ENCODE measurements around the gene SUCNR1. TPM values are rescaled to one million over a fixed set of nuclear protein-coding genes. Genes with fewer than 3 reads are reported as not detected.
A peak's percentile ranks its signal among the peaks of the same experiment; 100 is the strongest.
"Not testable (repeated sequence)": the region's sequence is repeated elsewhere in the genome, so short reads cannot be mapped to it uniquely, and the experiment has no call there.

SUCNR1 gene
- total RNA-seq: not detected in 2 replicates

- no peak for DNase-seq (ENCODE audit: low read depth in 2 of 2)
Measured at GRCh38 chr3:151873398-151873797, at the start of gene SUCNR1. TSS of gene SUCNR1 (plus strand) at chr3:151873643. CDS start at chr3:151879893, 6,250 bp downstream.

- no peak for DNase-seq (ENCODE audit: low read depth in 2 of 2)
Measured at GRCh38 chr3:151827816-151828215, 45.6 kb upstream of the SUCNR1 start.

- DNase-seq (ENCODE audit: low read depth in 2 of 2): peak; percentile 3 to 60
Measured at GRCh38 chr3:151835751-151836525, 37.5 kb upstream of the SUCNR1 start.

GRCh38 chr3:151837057-151837456 lies 36.4 kb upstream of the SUCNR1 start:
- peak in 1 of 2 donors; percentile 73 for DNase-seq (ENCODE audit: low read depth in 2 of 2)

- DNase-seq (ENCODE audit: low read depth in 2 of 2): peak; percentile 89 to 90
Measured at GRCh38 chr3:151838574-151839312, 34.7 kb upstream of the SUCNR1 start.

- no peak for DNase-seq (ENCODE audit: low read depth in 2 of 2)
Measured at GRCh38 chr3:151839313-151839631, 34.2 kb upstream of the SUCNR1 start.

GRCh38 chr3:151841801-151842200 lies 31.6 kb upstream of the SUCNR1 start:
- peak in 1 of 2 donors; percentile 22 for DNase-seq (ENCODE audit: low read depth in 2 of 2)

GRCh38 chr3:151843275-151843674 lies 30.2 kb upstream of the SUCNR1 start:
- DNase-seq (ENCODE audit: low read depth in 2 of 2): peak in 1 of 2 donors; percentile 37

GRCh38 chr3:151845306-151845905 lies 28.0 kb upstream of the SUCNR1 start:
- no peak for DNase-seq (ENCODE audit: low read depth in 2 of 2)

- DNase-seq (ENCODE audit: low read depth in 2 of 2): not testable (repeated sequence)
Measured at GRCh38 chr3:151850065-151850464, 23.4 kb upstream of the SUCNR1 start.

- DNase-seq (ENCODE audit: low read depth in 2 of 2): no peak
Measured at GRCh38 chr3:151852074-151852811, 21.2 kb upstream of the SUCNR1 start.

- no peak for DNase-seq (ENCODE audit: low read depth in 2 of 2)
Measured at GRCh38 chr3:151856118-151856517, 17.3 kb upstream of the SUCNR1 start.

GRCh38 chr3:151856641-151857040 lies 16.8 kb upstream of the SUCNR1 start:
- no peak for DNase-seq (ENCODE audit: low read depth in 2 of 2)

- no peak for DNase-seq (ENCODE audit: low read depth in 2 of 2)
Measured at GRCh38 chr3:151859233-151859673, 14.2 kb upstream of the SUCNR1 start.

GRCh38 chr3:151859905-151860304 lies 13.5 kb upstream of the SUCNR1 start:
- no peak for DNase-seq (ENCODE audit: low read depth in 2 of 2)

- DNase-seq (ENCODE audit: low read depth in 2 of 2): no peak
Measured at GRCh38 chr3:151863611-151864010, 9.8 kb upstream of the SUCNR1 start.

- peak in 1 of 2 donors; percentile 81 for DNase-seq (ENCODE audit: low read depth in 2 of 2)
Measured at GRCh38 chr3:151864423-151865101, 8.9 kb upstream of the SUCNR1 start.

- peak in 1 of 2 donors; percentile 24 for DNase-seq (ENCODE audit: low read depth in 2 of 2)
Measured at GRCh38 chr3:151866711-151867410, 6.6 kb upstream of the SUCNR1 start.

GRCh38 chr3:151867666-151868065 lies 5.8 kb upstream of the SUCNR1 start:
- DNase-seq (ENCODE audit: low read depth in 2 of 2): no peak

- DNase-seq (ENCODE audit: low read depth in 2 of 2): no peak
Measured at GRCh38 chr3:151869181-151869580, 4.3 kb upstream of the SUCNR1 start.

Measured in lung microvascular endothelial cell (primary cell).